OCI-LY7 (cell line): Measurements from ENCODE around the gene RAPGEF5.

Source experiments
- CTCF ChIP-seq: fragments of 200-600 bp; sonication (generic); conservative IDR thresholded peaks from 2 replicates; pipeline ENCODE4 v1.5.1; 2014; ENCODE audit warnings: mild to moderate bottlenecking, antibody characterized with exemption, low read length, moderate library complexity, mixed read lengths
- EZH2phosphoT487 ChIP-seq: fragments of 200-600 bp; sonication (generic); IDR thresholded peaks from 2 replicates; pipeline ENCODE4 v1.6.1; 2018; ENCODE audit warnings: low read depth, borderline replicate concordance, mild to moderate bottlenecking, mixed run types, antibody characterized with exemption, low read length, moderate library complexity, mixed read lengths

- TF ChIP-seq EZH2phosphoT487 (no peak), CTCF (no peak)
Measured at GRCh38 chr7:22137026-22137425, 219.9 kb downstream of the RAPGEF5 start.
